Measurements from ENCODE around the gene PRSS16.
"Not testable (repeated sequence)": the region's sequence is repeated elsewhere in the genome, so short reads cannot be mapped to it uniquely, and the experiment has no call there.

Gene PRSS16

GRCh38 chr6:27248783-27249182, 1.3 kb downstream of the PRSS16 start:
- no peak for DNase-seq (ENCODE audit: low read depth)

GRCh38 chr6:27250277-27251111, 3.0 kb downstream of the PRSS16 start:
- DNase-seq (ENCODE audit: low read depth) = no peak

- DNase-seq (ENCODE audit: low read depth) = peak; percentile 72
These were observed 3.7 kb downstream of the PRSS16 start for GRCh38 chr6:27251112-27251605.

- peak; percentile 72 for DNase-seq (ENCODE audit: low read depth)
These were observed 4.2 kb downstream of the PRSS16 start for GRCh38 chr6:27251606-27252251.

- no peak for DNase-seq (ENCODE audit: low read depth)
These were observed 7.1 kb downstream of the PRSS16 start for GRCh38 chr6:27254566-27254965.

GRCh38 chr6:27255866-27256265, 8.4 kb downstream of the PRSS16 start:
- DNase-seq (ENCODE audit: low read depth) = no peak

GRCh38 chr6:27260369-27260768, 12.9 kb downstream of the PRSS16 start:
- no peak for DNase-seq (ENCODE audit: low read depth)

- no peak for DNase-seq (ENCODE audit: low read depth)
These were observed 13.4 kb downstream of the PRSS16 start for GRCh38 chr6:27260836-27261375.

- DNase-seq (ENCODE audit: low read depth) = no peak
These were observed 16.4 kb downstream of the PRSS16 start for GRCh38 chr6:27263886-27264285.

GRCh38 chr6:27267003-27267402, 19.5 kb downstream of the PRSS16 start:
- not testable (repeated sequence) for DNase-seq (ENCODE audit: low read depth)

GRCh38 chr6:27267857-27268434, 20.4 kb downstream of the PRSS16 start:
- DNase-seq (ENCODE audit: low read depth) = no peak

GRCh38 chr6:27268803-27269202, 21.3 kb downstream of the PRSS16 start:
- no peak for DNase-seq (ENCODE audit: low read depth)

- DNase-seq (ENCODE audit: low read depth) = no peak
These were observed 26.3 kb downstream of the PRSS16 start for GRCh38 chr6:27273783-27274182.

- peak; percentile 37 for DNase-seq (ENCODE audit: low read depth)
These were observed 27.8 kb downstream of the PRSS16 start for GRCh38 chr6:27275025-27275956.

- DNase-seq (ENCODE audit: low read depth) = no peak
These were observed 32.1 kb downstream of the PRSS16 start for GRCh38 chr6:27279513-27280063.

GRCh38 chr6:27280064-27280539, 32.6 kb downstream of the PRSS16 start:
- DNase-seq (ENCODE audit: low read depth) = peak; percentile 42

GRCh38 chr6:27280540-27281000, 33.1 kb downstream of the PRSS16 start:
- DNase-seq (ENCODE audit: low read depth) = no peak

- no peak for DNase-seq (ENCODE audit: low read depth)
These were observed 33.6 kb downstream of the PRSS16 start for GRCh38 chr6:27281105-27281539.

- no peak for DNase-seq (ENCODE audit: low read depth)
These were observed 34.1 kb downstream of the PRSS16 start for GRCh38 chr6:27281569-27281968.

GRCh38 chr6:27283279-27283678, 35.8 kb downstream of the PRSS16 start:
- no peak for DNase-seq (ENCODE audit: low read depth)

- DNase-seq (ENCODE audit: low read depth) = no peak
These were observed 38.6 kb downstream of the PRSS16 start for GRCh38 chr6:27286141-27286540.

All from activated T-cell treated with anti-CD3 and anti-CD28 coated beads for 48 hours (primary cell).